Measurements from ENCODE around the gene TNFSF9.
"Not testable (repeated sequence)": the region's sequence is repeated elsewhere in the genome, so short reads cannot be mapped to it uniquely, and the experiment has no call there.

TNFSF9 gene

GRCh38 chr19:6543866-6544347 is 13.1 kb downstream of the TNFSF9 start:
- no peak overlapping the region for H4K8ac ChIP-seq (ENCODE audit: low read depth, low read length)

GRCh38 chr19:6550679-6551078 is 19.9 kb downstream of the TNFSF9 start:
- not testable (repeated sequence) for H4K8ac ChIP-seq (ENCODE audit: low read depth, low read length); H2BK15ac ChIP-seq (ENCODE audit: low read length); H3K79me1 ChIP-seq (ENCODE audit: low read depth, low read length); H2AK5ac ChIP-seq (ENCODE audit: low read depth, low read length); H3K27ac ChIP-seq (replicated peaks; ENCODE audit: low read length); H3K9me3 ChIP-seq (replicated peaks in 1 of 2; ENCODE audit: control insufficient read depth in 2 of 2, insufficient read depth in 1 of 2, low read depth in 1 of 2, low read length in 2 of 2); H3K4me2 ChIP-seq (ENCODE audit: insufficient read depth, low read length, poor library complexity, severe bottlenecking); H3K4me3 ChIP-seq (ENCODE audit: low read length in 2 of 2); H3K14ac ChIP-seq (ENCODE audit: low read length); H3K4ac ChIP-seq (ENCODE audit: low read length); H3K36me3 ChIP-seq (replicated peaks in 1 of 2; ENCODE audit: control insufficient read depth in 2 of 2, insufficient read depth in 2 of 2, low read length in 2 of 2); DNase-seq (ENCODE audit: low spot score); H4K91ac ChIP-seq (ENCODE audit: low read depth, low read length, poor library complexity); H2BK12ac ChIP-seq (ENCODE audit: low read length); H3K9ac ChIP-seq (ENCODE audit: low read depth, low read length, poor library complexity); H2BK5ac ChIP-seq (ENCODE audit: low read length); H3K4me1 ChIP-seq (ENCODE audit: control insufficient read depth in 2 of 2, insufficient read depth in 1 of 2, low read depth in 1 of 2, low read length in 2 of 2); H3K18ac ChIP-seq (ENCODE audit: low read length); H3K23ac ChIP-seq (ENCODE audit: low read depth, low read length, poor library complexity)
- H2BK120ac ChIP-seq (ENCODE audit: low read depth, low read length), result peak overlapping the region; percentile 5
- peaks cover 0 to 14% (median 0%) of the 10 kb centered on the region in 3 experiments for H3K27me3 ChIP-seq (ENCODE audit: control insufficient read depth in 3 of 3, insufficient read depth in 3 of 3, low read depth in 1 of 3, low read length in 3 of 3)
- H2AFZ ChIP-seq (ENCODE audit: low read length), result peak overlapping the region; percentile 89
- WGBS, 2 donors (ENCODE audit: extremely low coverage in 2 of 2, insufficient read length in 2 of 2, insufficient replicate concordance in 1 of 2), result no CpG with 5 or more reads among the region's 6 CpGs

More at GRCh38 chr19:6543866-6544347, 13.1 kb downstream of the TNFSF9 start:
- DNase-seq (ENCODE audit: low spot score), result no peak
- WGBS, 2 donors (ENCODE audit: extremely low coverage in 2 of 2, insufficient read length in 2 of 2, insufficient replicate concordance in 1 of 2), result no CpG with 5 or more reads among the region's 11 CpGs
- Histone ChIP-seq H3K4me1 (ENCODE audit: control insufficient read depth in 2 of 2, insufficient read depth in 1 of 2, low read depth in 1 of 2, low read length in 2 of 2) (no peaks in the 10 kb centered on the region), H2AK5ac (ENCODE audit: low read depth, low read length) (no peak overlapping the region), H3K27ac (replicated peaks; ENCODE audit: low read length) (no peak overlapping the region), H3K27me3 (ENCODE audit: control insufficient read depth in 3 of 3, insufficient read depth in 3 of 3, low read depth in 1 of 3, low read length in 3 of 3) (no peaks in the 10 kb centered on the region), H3K36me3 (replicated peaks in 1 of 2; ENCODE audit: control insufficient read depth in 2 of 2, insufficient read depth in 2 of 2, low read length in 2 of 2) (no peaks in the 10 kb centered on the region), H2BK120ac (ENCODE audit: low read depth, low read length) (no peak overlapping the region), H4K91ac (ENCODE audit: low read depth, low read length, poor library complexity) (no peak overlapping the region), H3K14ac (ENCODE audit: low read length) (no peak overlapping the region), H3K9ac (ENCODE audit: low read depth, low read length, poor library complexity) (no peak overlapping the region), H2AFZ (ENCODE audit: low read length) (no peak overlapping the region), H2BK15ac (ENCODE audit: low read length) (no peak overlapping the region), H3K79me1 (ENCODE audit: low read depth, low read length) (no peaks in the 10 kb centered on the region), H3K18ac (ENCODE audit: low read length) (no peak overlapping the region), H2BK5ac (ENCODE audit: low read length) (no peak overlapping the region), H3K4ac (ENCODE audit: low read length) (no peak overlapping the region), H3K9me3 (replicated peaks in 1 of 2; ENCODE audit: control insufficient read depth in 2 of 2, insufficient read depth in 1 of 2, low read depth in 1 of 2, low read length in 2 of 2) (no peaks in the 10 kb centered on the region), H3K4me2 (ENCODE audit: insufficient read depth, low read length, poor library complexity, severe bottlenecking) (no peak overlapping the region), H2BK12ac (ENCODE audit: low read length) (no peak overlapping the region), H3K4me3 (ENCODE audit: low read length in 2 of 2) (no peak overlapping the region), H3K23ac (ENCODE audit: low read depth, low read length, poor library complexity) (no peak overlapping the region)

GRCh38 chr19:6551091-6551490 is 20.3 kb downstream of the TNFSF9 start:
- no CpG with 5 or more reads among the region's 3 CpGs for WGBS, 2 donors (ENCODE audit: extremely low coverage in 2 of 2, insufficient read length in 2 of 2, insufficient replicate concordance in 1 of 2)
- DNase-seq (ENCODE audit: low spot score), result no peak

DNA sequence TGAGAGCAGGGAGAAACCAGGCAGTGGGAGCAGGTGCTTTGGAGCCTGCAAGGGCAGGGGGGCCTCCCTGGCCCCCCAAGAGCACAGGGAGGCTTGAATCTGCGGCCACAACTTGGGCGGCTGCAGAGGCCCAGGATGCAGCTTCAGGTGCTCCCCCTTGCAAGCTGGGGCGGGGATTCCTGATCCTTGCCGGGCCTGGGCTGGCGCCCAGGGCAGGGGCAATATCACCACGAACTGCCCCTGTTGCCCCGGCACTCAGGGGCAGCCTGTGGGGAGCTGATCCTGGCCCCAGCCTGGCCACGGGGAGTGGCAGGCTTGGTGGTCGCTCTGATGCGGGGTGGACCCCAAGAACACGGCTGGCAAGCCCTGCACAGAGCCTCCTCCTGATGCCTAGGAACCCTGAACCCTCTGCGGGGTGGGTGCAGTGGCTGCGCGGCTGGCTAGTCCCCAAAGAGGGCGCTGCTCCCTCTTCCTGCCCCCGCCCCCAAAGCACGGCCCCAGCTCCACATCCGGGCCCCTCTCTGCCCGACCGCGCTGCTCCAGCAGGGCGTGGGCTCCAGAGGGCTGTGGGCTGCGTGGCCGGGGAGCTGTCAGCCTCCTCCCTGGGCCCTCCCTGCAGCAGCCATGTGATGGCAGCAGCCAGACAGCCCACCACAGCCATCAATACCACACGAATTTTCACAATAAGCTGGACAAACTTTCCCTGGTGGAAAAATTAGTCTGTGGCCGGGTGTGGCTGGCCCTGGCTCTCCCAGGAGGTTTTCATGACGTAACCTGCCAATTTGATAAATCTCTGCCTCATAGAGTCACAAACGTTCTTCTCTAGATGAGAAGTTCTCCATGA is 21.0 kb downstream of the TNFSF9 start:
- Histone ChIP-seq H3K27ac (replicated peaks; ENCODE audit: low read length) (no peak overlapping the region), H2BK12ac (ENCODE audit: low read length) (no peak overlapping the region), H3K4ac (ENCODE audit: low read length) (no peak overlapping the region), H3K23ac (ENCODE audit: low read depth, low read length, poor library complexity) (no peak overlapping the region), H3K9ac (ENCODE audit: low read depth, low read length, poor library complexity) (no peak overlapping the region), H3K79me1 (ENCODE audit: low read depth, low read length) (no peaks in the 10 kb centered on the region), H3K9me3 (replicated peaks in 1 of 2; ENCODE audit: control insufficient read depth in 2 of 2, insufficient read depth in 1 of 2, low read depth in 1 of 2, low read length in 2 of 2) (no peaks in the 10 kb centered on the region), H2BK15ac (ENCODE audit: low read length) (peak overlapping the region; percentile 76), H3K4me2 (ENCODE audit: insufficient read depth, low read length, poor library complexity, severe bottlenecking) (peak overlapping the region; percentile 48), H3K4me1 (ENCODE audit: control insufficient read depth in 2 of 2, insufficient read depth in 1 of 2, low read depth in 1 of 2, low read length in 2 of 2) (peaks cover 0 to 3% of the 10 kb centered on the region in 2 donors), H3K14ac (ENCODE audit: low read length) (peak overlapping the region; percentile 86), H2AK5ac (ENCODE audit: low read depth, low read length) (no peak overlapping the region), H4K8ac (ENCODE audit: low read depth, low read length) (no peak overlapping the region), H3K36me3 (replicated peaks in 1 of 2; ENCODE audit: control insufficient read depth in 2 of 2, insufficient read depth in 2 of 2, low read length in 2 of 2) (no peaks in the 10 kb centered on the region), H4K91ac (ENCODE audit: low read depth, low read length, poor library complexity) (no peak overlapping the region), H2BK5ac (ENCODE audit: low read length) (no peak overlapping the region), H3K4me3 (ENCODE audit: low read length in 2 of 2) (no peak overlapping the region), H3K27me3 (ENCODE audit: control insufficient read depth in 3 of 3, insufficient read depth in 3 of 3, low read depth in 1 of 3, low read length in 3 of 3) (peaks cover 0 to 14% (median 0%) of the 10 kb centered on the region in 3 experiments), H2BK120ac (ENCODE audit: low read depth, low read length) (no peak overlapping the region), H2AFZ (ENCODE audit: low read length) (peak overlapping the region; percentile 89), H3K18ac (ENCODE audit: low read length) (peak overlapping the region; percentile 79)
- no CpG with 5 or more reads among the region's 28 CpGs for WGBS, 2 donors (ENCODE audit: extremely low coverage in 2 of 2, insufficient read length in 2 of 2, insufficient replicate concordance in 1 of 2)
- no peak for DNase-seq (ENCODE audit: low spot score)

More at GRCh38 chr19:6551091-6551490, 20.3 kb downstream of the TNFSF9 start:
- Histone ChIP-seq H2AK5ac (ENCODE audit: low read depth, low read length) (no peak overlapping the region), H4K91ac (ENCODE audit: low read depth, low read length, poor library complexity) (no peak overlapping the region), H2AFZ (ENCODE audit: low read length) (peak overlapping the region; percentile 89), H3K18ac (ENCODE audit: low read length) (peak overlapping the region; percentile 48), H4K8ac (ENCODE audit: low read depth, low read length) (no peak overlapping the region), H3K79me1 (ENCODE audit: low read depth, low read length) (no peaks in the 10 kb centered on the region), H2BK12ac (ENCODE audit: low read length) (no peak overlapping the region), H3K14ac (ENCODE audit: low read length) (no peak overlapping the region), H2BK120ac (ENCODE audit: low read depth, low read length) (peak overlapping the region; percentile 5), H3K36me3 (replicated peaks in 1 of 2; ENCODE audit: control insufficient read depth in 2 of 2, insufficient read depth in 2 of 2, low read length in 2 of 2) (no peaks in the 10 kb centered on the region), H2BK5ac (ENCODE audit: low read length) (no peak overlapping the region), H3K23ac (ENCODE audit: low read depth, low read length, poor library complexity) (no peak overlapping the region), H3K9ac (ENCODE audit: low read depth, low read length, poor library complexity) (no peak overlapping the region), H3K9me3 (replicated peaks in 1 of 2; ENCODE audit: control insufficient read depth in 2 of 2, insufficient read depth in 1 of 2, low read depth in 1 of 2, low read length in 2 of 2) (no peaks in the 10 kb centered on the region), H3K4me2 (ENCODE audit: insufficient read depth, low read length, poor library complexity, severe bottlenecking) (no peak overlapping the region), H2BK15ac (ENCODE audit: low read length) (no peak overlapping the region), H3K4me1 (ENCODE audit: control insufficient read depth in 2 of 2, insufficient read depth in 1 of 2, low read depth in 1 of 2, low read length in 2 of 2) (peaks cover 0 to 3% of the 10 kb centered on the region in 2 donors), H3K27me3 (ENCODE audit: control insufficient read depth in 3 of 3, insufficient read depth in 3 of 3, low read depth in 1 of 3, low read length in 3 of 3) (peaks cover 0 to 14% (median 0%) of the 10 kb centered on the region in 3 experiments), H3K27ac (replicated peaks; ENCODE audit: low read length) (no peak overlapping the region), H3K4ac (ENCODE audit: low read length) (no peak overlapping the region), H3K4me3 (ENCODE audit: low read length in 2 of 2) (no peak overlapping the region)
